ENCODE results near the gene EIF4E2.

Gene EIF4E2

GRCh38 chr2:232550354-232551249 is at the start of gene EIF4E2, which contains the start of gene TIGD1:
Gene EIF4E2, plus strand, starts transcription at chr2:232550689. Its CDS starts 36 bp downstream, at chr2:232550725.
Gene TIGD1, minus strand, starts transcription at chr2:232550557. Its CDS starts 675 bp downstream, at chr2:232549882.
- TF ChIP-seq CTCF (IDR thresholded peaks at IDR 0.05; ENCODE audit: low read depth, low read length), result peak; percentile 9; the same call in 1 of the 2 replicates

GRCh38 chr2:232501331-232501771 is 49.1 kb upstream of the EIF4E2 start:
- no peak for DNase-seq (ENCODE audit: extremely low read depth, low read depth)
- TF ChIP-seq CTCF (IDR thresholded peaks at IDR 0.05; ENCODE audit: low read depth, low read length), result no peak

More at GRCh38 chr2:232550354-232551249, at the start of gene EIF4E2, which contains the start of gene TIGD1:
- DNase-seq (ENCODE audit: extremely low read depth, low read depth), result peak; percentile 76

- TF ChIP-seq CTCF (IDR thresholded peaks at IDR 0.05; ENCODE audit: low read depth, low read length), result no peak
- no peak for DNase-seq (ENCODE audit: extremely low read depth, low read depth)
Observed at GRCh38 chr2:232501794-232502390, 48.6 kb upstream of the EIF4E2 start.

- DNase-seq (ENCODE audit: extremely low read depth, low read depth), result no peak
- no peak for TF ChIP-seq CTCF (IDR thresholded peaks at IDR 0.05; ENCODE audit: low read depth, low read length)
Observed at GRCh38 chr2:232502511-232502910, 48.0 kb upstream of the EIF4E2 start.

- TF ChIP-seq CTCF (IDR thresholded peaks at IDR 0.05; ENCODE audit: low read depth, low read length), result no peak
- no peak for DNase-seq (ENCODE audit: extremely low read depth, low read depth)
Observed at GRCh38 chr2:232502911-232503808, 47.3 kb upstream of the EIF4E2 start.

GRCh38 chr2:232503809-232504323 is 46.6 kb upstream of the EIF4E2 start:
- no peak for TF ChIP-seq CTCF (IDR thresholded peaks at IDR 0.05; ENCODE audit: low read depth, low read length)
- DNase-seq (ENCODE audit: extremely low read depth, low read depth), result no peak

Measured in AG09319 (cell line).